GM20000 (cell line): ENCODE results near the gene ZBTB39.

ENCODE experiments used
- DNase-seq: peaks from one replicate; pipeline ENCODE4 v3.0.0; 2012; ENCODE audit warnings: low spot score
- TF ChIP-seq, protein P1 (sequence below): IDR thresholded peaks from 2 replicates; pipeline ENCODE4 v1.5.1; 2012; ENCODE audit warnings: mild to moderate bottlenecking, control low read depth; ENCODE audit errors: extremely low read depth, missing control alignments

The ZBTB39 gene

DNA sequence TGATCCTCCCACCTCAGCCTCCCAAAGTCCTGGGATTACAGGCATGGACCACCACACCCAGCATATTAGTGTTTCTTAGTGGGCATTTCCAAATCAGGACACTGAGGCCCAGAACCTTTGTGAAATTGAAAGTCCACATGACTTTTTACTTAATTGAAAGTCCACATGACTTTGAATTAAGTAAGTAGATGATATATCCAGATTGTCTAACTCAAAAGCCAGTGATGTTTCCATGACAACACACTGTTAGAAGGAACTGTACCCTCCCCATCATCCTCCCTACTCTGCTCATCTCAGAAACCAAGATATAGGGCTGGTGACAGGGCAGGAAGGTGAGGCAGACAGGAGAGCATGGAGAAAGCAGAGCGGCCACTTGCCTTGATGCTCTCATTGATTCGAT lies 36.3 kb upstream of the ZBTB39 start:
- DNase-seq: no peak
- TF ChIP-seq, protein P1, sequence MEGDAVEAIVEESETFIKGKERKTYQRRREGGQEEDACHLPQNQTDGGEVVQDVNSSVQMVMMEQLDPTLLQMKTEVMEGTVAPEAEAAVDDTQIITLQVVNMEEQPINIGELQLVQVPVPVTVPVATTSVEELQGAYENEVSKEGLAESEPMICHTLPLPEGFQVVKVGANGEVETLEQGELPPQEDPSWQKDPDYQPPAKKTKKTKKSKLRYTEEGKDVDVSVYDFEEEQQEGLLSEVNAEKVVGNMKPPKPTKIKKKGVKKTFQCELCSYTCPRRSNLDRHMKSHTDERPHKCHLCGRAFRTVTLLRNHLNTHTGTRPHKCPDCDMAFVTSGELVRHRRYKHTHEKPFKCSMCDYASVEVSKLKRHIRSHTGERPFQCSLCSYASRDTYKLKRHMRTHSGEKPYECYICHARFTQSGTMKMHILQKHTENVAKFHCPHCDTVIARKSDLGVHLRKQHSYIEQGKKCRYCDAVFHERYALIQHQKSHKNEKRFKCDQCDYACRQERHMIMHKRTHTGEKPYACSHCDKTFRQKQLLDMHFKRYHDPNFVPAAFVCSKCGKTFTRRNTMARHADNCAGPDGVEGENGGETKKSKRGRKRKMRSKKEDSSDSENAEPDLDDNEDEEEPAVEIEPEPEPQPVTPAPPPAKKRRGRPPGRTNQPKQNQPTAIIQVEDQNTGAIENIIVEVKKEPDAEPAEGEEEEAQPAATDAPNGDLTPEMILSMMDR: no peak

DNA sequence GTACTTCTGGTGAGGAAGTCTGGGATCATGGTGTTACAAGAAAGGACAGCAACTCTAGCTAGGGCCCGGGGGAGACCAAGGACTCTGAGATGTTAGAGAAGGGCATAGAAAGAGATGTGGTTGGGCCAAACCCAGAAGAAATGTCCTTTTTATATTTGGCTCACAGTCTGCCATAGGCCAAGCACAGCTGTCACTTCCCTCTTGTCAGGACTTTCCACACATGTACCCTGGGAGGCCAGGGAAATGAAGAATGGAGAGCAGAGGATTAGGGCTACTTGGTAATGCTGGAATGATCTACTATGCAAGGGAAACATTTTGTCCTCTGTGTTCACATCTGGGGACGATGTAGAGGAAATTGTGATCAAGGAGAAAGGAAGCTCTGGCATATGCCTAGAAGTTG lies 34.4 kb upstream of the ZBTB39 start:
- TF ChIP-seq, protein P1: no peak
- no peak for DNase-seq

DNA sequence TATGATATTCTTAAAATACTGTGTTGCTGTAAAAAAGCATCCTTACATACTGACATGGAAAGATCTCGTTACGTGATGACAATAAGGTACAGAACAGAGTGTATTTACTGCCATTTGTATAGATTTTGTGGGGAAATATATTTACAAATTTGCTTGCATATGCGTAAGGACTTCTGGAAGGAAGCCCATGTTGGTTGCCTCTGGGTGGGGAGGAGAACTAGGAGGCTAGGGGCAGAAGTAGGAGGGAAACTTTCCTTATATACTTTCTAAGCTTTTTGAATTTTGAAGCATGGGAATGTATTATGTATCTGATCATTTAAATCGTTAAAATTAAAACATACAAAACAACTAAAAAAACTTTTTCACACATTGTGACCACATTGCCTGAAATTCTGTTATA lies 33.9 kb upstream of the ZBTB39 start:
- TF ChIP-seq, protein P1: no peak
- no peak for DNase-seq

DNA sequence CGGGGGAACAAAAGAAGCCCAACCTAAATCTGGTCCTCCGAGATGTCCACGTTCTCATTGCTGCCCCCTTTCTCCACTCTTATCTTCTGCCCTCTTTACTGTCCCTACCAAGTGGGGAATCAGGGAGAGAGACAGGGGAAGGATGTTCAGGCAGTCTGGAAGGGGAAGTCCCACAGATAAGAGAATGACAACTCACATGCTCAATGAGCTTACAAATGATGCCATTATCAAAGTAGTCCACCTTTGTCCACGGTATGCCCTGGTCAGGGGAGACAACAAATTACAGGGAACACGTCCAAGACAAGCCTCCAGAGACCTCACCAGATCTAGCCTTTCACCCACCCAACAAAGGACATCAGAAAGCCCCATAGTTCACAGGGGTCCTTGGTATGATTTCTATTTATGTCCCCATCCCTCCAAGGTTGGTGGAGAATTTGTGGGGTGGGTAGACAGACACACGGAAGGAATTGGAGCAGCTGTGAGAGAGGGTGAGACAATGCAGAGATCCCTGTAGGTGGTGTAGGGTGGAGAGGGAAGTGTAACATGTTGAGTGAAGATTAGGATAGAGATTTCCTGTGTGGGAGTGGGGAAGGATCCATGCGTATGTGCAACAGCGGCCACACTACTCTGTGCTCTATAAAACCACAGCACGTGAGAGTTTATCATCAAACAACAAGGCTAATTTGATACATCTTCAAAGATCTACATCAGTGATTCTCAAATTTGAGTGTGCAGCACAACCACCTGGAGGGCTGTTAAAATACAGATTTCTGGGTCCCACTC lies 32.9 kb upstream of the ZBTB39 start:
- TF ChIP-seq, protein P1: no peak
- no peak for DNase-seq

DNA sequence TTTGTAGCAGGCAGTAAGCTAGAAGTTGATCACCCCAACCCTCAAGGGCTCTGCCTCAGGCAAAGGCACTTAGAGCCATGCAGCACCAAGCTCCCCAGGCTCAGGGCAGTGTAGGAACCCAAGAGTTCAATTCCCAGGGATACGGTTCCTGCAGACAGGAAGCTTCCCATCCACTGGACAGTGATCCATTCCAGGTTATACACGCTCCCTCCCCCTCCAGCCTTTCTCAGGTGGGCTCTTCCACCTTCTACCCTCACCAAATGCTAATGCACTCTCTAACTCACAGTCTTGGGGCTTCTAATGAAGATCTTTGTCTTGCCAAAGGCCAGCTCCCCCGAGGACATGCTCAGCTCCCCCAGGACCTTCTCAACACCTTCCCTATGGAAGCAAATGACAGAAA lies 30.9 kb upstream of the ZBTB39 start:
- TF ChIP-seq, protein P1: no peak
- DNase-seq: no peak

DNA sequence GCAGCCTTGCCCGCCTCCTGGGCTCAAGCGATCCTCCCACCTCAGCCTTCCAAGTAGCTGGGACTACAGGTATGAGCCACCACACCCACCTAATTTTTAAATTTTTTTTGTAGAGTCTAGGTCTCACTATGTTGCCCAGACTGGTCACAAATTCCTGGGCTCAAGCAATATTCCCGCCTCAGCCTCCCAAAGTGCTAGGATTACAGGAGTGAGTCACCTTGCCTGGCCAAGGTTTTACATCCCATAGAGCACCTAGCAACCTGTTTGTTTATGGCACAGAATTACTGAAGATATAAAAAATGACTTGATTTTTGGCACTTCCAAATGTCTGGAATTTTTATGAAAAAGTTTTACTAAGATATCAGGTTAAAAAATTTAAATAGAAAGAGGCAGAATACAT lies 27.1 kb upstream of the ZBTB39 start:
- DNase-seq: no peak
- TF ChIP-seq, protein P1: no peak

DNA sequence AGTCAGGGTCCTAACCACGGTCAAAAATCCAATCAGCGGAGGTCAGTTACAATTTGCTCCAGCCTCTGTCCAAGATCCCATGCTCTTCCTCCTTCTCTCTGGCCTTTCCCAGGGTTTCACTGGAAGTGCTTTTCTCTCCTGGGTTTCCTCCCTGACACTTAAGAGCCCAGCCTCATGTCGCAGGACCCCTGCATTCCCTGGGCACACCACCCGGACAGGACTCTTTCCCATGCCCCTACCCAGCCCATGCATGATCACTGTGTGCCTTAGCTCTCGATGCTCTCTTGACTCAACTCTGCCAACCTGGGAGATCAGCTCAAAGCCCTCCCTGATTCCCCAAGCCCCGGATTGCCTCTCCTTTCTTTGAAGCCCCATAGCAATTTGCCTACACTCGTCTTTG lies 25.4 kb upstream of the ZBTB39 start:
- no peak for DNase-seq
- TF ChIP-seq, protein P1: no peak
